GM23248 (cell line): Measurements from ENCODE around the gene ARHGEF5. TPM values are rescaled to one million over a fixed set of nuclear protein-coding genes. Genes with fewer than 3 reads are reported as not detected.

ENCODE experiments used
- DNase-seq: peaks from one replicate; pipeline ENCODE4 v3.0.0-alpha.2; 2015
- H2AFZ ChIP-seq: fragments of 200-600 bp; sonication (generic); 2 replicates; pipeline ENCODE4 v1.6.1; 2016; ENCODE audit warnings: antibody characterized with exemption
- H3F3A ChIP-seq: fragments of 200-600 bp; sonication (generic); 2 replicates; pipeline ENCODE4 v1.6.1; 2016; ENCODE audit warnings: mild to moderate bottlenecking, antibody characterized with exemption, mixed run types; ENCODE audit not compliant: insufficient read depth
- H3K27ac ChIP-seq: fragments of 200-600 bp; sonication (generic); 2 replicates; pipeline ENCODE4 v1.5.1; 2016; ENCODE audit warnings: mild to moderate bottlenecking
- H3K27me3 ChIP-seq: fragments of 200-600 bp; sonication (generic); replicated peaks from 2 replicates; pipeline ENCODE4 v1.6.1; 2016; ENCODE audit warnings: mild to moderate bottlenecking; ENCODE audit not compliant: insufficient read depth
- H3K36me3 ChIP-seq: fragments of 200-600 bp; sonication (generic); 2 replicates; pipeline ENCODE4 v1.6.1; 2016; ENCODE audit warnings: low read depth, mild to moderate bottlenecking
- H3K4me1 ChIP-seq: fragments of 200-600 bp; sonication (generic); 2 replicates; pipeline ENCODE4 v1.6.1; 2016; ENCODE audit warnings: mild to moderate bottlenecking; ENCODE audit not compliant: insufficient read depth
- H3K4me2 ChIP-seq: fragments of 200-600 bp; sonication (generic); one replicate; pipeline ENCODE4 v1.6.1; 2016; ENCODE audit warnings: mild to moderate bottlenecking; ENCODE audit not compliant: unreplicated experiment
- H3K4me3 ChIP-seq: fragments of 200-600 bp; sonication (generic); 2 replicates; pipeline ENCODE4 v1.5.1; 2016; ENCODE audit warnings: mild to moderate bottlenecking
- H3K79me2 ChIP-seq: fragments of 200-600 bp; sonication (generic); 2 replicates; pipeline ENCODE4 v1.6.1; 2016; ENCODE audit warnings: mild to moderate bottlenecking; ENCODE audit not compliant: insufficient read depth
- H3K9ac ChIP-seq: fragments of 200-600 bp; sonication (generic); 2 replicates; pipeline ENCODE4 v1.6.1; 2016; ENCODE audit warnings: mild to moderate bottlenecking
- H3K9me2 ChIP-seq: fragments of 200-600 bp; sonication (generic); 2 replicates; pipeline ENCODE4 v1.6.1; 2016; ENCODE audit warnings: mixed run types, mild to moderate bottlenecking, moderate library complexity; ENCODE audit not compliant: insufficient read depth
- H3K9me3 ChIP-seq: fragments of 200-600 bp; sonication (generic); one replicate; pipeline ENCODE4 v1.6.1; 2017; ENCODE audit warnings: low read depth
- H4K20me1 ChIP-seq: fragments of 200-600 bp; sonication (generic); 2 replicates; pipeline ENCODE4 v1.6.0; 2016; ENCODE audit not compliant: insufficient read depth
- EZH2 ChIP-seq: fragments of 200-600 bp; sonication (generic); IDR thresholded peaks from 2 replicates; pipeline ENCODE4 v1.6.1; 2018; ENCODE audit warnings: antibody characterized with exemption, mild to moderate bottlenecking; ENCODE audit not compliant: insufficient read depth, poor library complexity, severe bottlenecking
- EZH2phosphoT487 ChIP-seq: fragments of 200-600 bp; sonication (generic); IDR thresholded peaks from 2 replicates; pipeline ENCODE4 v1.6.1; 2018; ENCODE audit warnings: antibody characterized with exemption, moderate library complexity, mild to moderate bottlenecking, low read depth; ENCODE audit not compliant: insufficient read depth
- WGBS, 2 experiments: methylation state at CpG; one replicate each; pipeline ENCODE4 v1.1.6; 2015 to 2017; ENCODE audit warnings: low lambda C conversion rate in 2 of 2, low coverage in 1 of 2; ENCODE audit errors: missing lambda C conversion rate in 2 of 2; 5-methylcytosine and 5-hydroxymethylcytosine counted together
- in situ Hi-C: fragments of 300-500 bp; cut with MboI; formaldehyde crosslinking; loops from 2 replicates; pipeline ENCODE4 v1.15.0; 2020
- polyA plus RNA-seq: library from polyadenylated mRNA; unstranded; fragments of >200 nt; fragmentation: Nextera tagmentation; extraction: Ambion mirVana; gene quantifications from 2 replicates; pipeline ENCODE4 v1.2.1, GENCODE V29; 2016
- total RNA-seq: library from RNA; depleted of rRNA; stranded (reverse); fragments of >200 nt; shearing (Covaris generic); gene quantifications from 2 replicates; pipeline ENCODE4 v1.2.3, GENCODE V29; 2014

The ARHGEF5 gene
- total and polyA plus RNA-seq, 2 experiments from 2014 or later, result 2.4 to 2.9 TPM

GRCh38 chr7:144397086-144397485, 41.9 kb downstream of the ARHGEF5 start:
- Histone ChIP-seq H3K36me3 (no peaks in the 10 kb centered on the region), H3K4me3 (no peak overlapping the region), H3K9ac (no peak overlapping the region), H2AFZ (no peak overlapping the region), H3F3A (no peaks in the 10 kb centered on the region), H3K27me3 (no peaks in the 10 kb centered on the region), H3K27ac (no peak overlapping the region), H3K79me2 (no peaks in the 10 kb centered on the region), H3K9me3 (no peaks in the 10 kb centered on the region), H3K4me1 (no peaks in the 10 kb centered on the region), H3K9me2 (no peaks in the 10 kb centered on the region), H4K20me1 (no peaks in the 10 kb centered on the region; the same call in 1 of the 2 replicates), H3K4me2 (no peak overlapping the region)
- no peak for DNase-seq
- TF ChIP-seq EZH2phosphoT487 (no peak), EZH2 (no peak)
- WGBS, 2 experiments, result 50 to 54% methylated on average over 4 of the region's 4 CpGs
- in situ Hi-C loops, result no loop called here

DNA sequence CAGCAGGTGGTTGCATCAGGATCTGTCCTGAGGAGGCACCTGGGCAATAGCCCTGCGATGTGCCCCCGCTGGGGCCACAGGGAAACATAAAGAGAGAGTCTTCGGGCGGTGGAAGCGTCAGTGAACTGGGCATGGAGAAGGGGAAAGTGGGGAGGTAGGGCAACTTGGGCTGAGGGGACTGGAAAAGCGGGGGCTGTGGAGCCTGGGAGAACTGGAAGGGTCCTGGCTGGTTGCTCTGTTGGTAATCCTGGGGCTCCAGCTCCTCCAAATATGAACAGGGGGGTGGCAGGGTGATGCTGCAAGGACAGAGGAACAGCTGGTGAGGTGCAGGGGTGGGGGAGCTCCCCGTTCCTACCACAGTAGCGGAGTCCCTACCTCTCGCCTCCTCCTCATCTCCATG, 43.1 kb downstream of the ARHGEF5 start:
- Histone ChIP-seq H3K9me2 (no peaks in the 10 kb centered on the region), H3K4me1 (no peaks in the 10 kb centered on the region), H3K4me3 (no peak overlapping the region), H2AFZ (no peak overlapping the region), H3K27me3 (no peaks in the 10 kb centered on the region), H3K36me3 (no peaks in the 10 kb centered on the region), H3K9me3 (no peaks in the 10 kb centered on the region), H3K4me2 (no peak overlapping the region), H3K9ac (no peak overlapping the region), H3K79me2 (no peaks in the 10 kb centered on the region), H4K20me1 (no peaks in the 10 kb centered on the region; the same call in 1 of the 2 replicates), H3F3A (no peaks in the 10 kb centered on the region), H3K27ac (no peak overlapping the region)
- no peak for TF ChIP-seq EZH2phosphoT487
- DNase-seq, result no peak
- 45 to 51% methylated on average over 7 to 9 of the region's 9 CpGs for WGBS, 2 experiments
- in situ Hi-C loops, result no loop called here

DNA sequence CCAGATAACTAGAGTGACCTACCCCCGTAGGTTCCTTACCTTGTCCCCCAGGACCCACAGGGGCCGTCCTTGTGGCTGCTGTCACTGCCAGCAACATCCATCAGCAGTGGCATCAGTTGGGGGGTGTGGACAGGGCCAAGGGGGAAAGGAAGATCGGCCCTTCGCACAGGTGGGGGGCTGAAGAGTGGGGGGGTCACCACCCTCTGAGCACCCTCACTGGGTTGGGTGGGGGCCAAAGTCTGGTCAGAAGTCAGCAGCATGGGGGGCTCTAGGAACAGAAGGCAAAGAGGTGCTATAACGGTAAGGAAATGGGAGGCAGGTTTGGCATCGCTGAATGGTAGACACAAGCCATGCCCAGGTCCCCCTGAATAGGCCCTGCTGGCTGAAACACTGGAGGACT, 43.7 kb downstream of the ARHGEF5 start:
- Histone ChIP-seq H3K4me1 (no peaks in the 10 kb centered on the region), H3K9ac (no peak overlapping the region), H3K36me3 (no peaks in the 10 kb centered on the region), H3F3A (no peaks in the 10 kb centered on the region), H3K27ac (no peak overlapping the region), H3K9me3 (no peaks in the 10 kb centered on the region), H3K9me2 (no peaks in the 10 kb centered on the region), H3K79me2 (no peaks in the 10 kb centered on the region), H3K4me3 (no peak overlapping the region), H4K20me1 (no peaks in the 10 kb centered on the region; the same call in 1 of the 2 replicates), H3K4me2 (no peak overlapping the region), H3K27me3 (no peaks in the 10 kb centered on the region), H2AFZ (no peak overlapping the region)
- no peak for DNase-seq
- in situ Hi-C loops, result no loop called here
- 63 to 77% methylated on average over 6 of the region's 6 CpGs for WGBS, 2 experiments
- TF ChIP-seq EZH2 (no peak), EZH2phosphoT487 (no peak)

DNA sequence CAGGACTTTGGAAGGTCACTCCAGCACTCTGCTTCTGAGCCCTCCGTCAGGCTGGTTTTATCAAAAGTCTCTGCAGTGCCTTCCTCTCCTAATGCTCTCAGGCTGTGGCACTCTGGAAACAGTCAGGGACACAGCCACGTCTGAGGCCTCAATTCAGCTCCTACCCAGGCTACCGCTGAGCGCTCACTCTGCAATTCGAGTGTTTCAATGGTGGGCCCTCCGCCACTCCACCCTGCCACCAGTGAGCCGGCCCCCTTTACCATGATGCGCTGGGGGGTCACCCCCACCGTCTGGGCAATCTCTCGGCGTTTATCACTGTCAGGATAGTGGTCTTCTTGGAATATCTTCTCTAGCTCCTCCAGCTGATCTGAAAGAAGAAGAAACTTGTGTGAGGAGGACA, 44.7 kb downstream of the ARHGEF5 start:
- TF ChIP-seq EZH2phosphoT487 (no peak), EZH2 (no peak)
- in situ Hi-C loops, result no loop called here
- Histone ChIP-seq H3K27ac (no peak overlapping the region), H3K4me3 (no peak overlapping the region), H3K79me2 (no peaks in the 10 kb centered on the region), H4K20me1 (no peaks in the 10 kb centered on the region; the same call in 1 of the 2 replicates), H3K9ac (no peak overlapping the region), H3F3A (no peaks in the 10 kb centered on the region), H3K27me3 (no peaks in the 10 kb centered on the region), H3K4me2 (no peak overlapping the region), H3K9me2 (no peaks in the 10 kb centered on the region), H3K4me1 (no peaks in the 10 kb centered on the region), H3K36me3 (no peaks in the 10 kb centered on the region), H2AFZ (no peak overlapping the region), H3K9me3 (no peaks in the 10 kb centered on the region)
- no peak for DNase-seq
- 75 to 82% methylated on average over 11 of the region's 11 CpGs for WGBS, 2 experiments

- no peak overlapping the region for H3K9ac ChIP-seq
- TF ChIP-seq EZH2 (no peak), EZH2phosphoT487 (no peak)
- H3K4me3 ChIP-seq, result no peak overlapping the region
- no peaks in the 10 kb centered on the region for H3K9me2 ChIP-seq
- H3K4me1 ChIP-seq, result no peaks in the 10 kb centered on the region
- DNase-seq, result no peak
- no peaks in the 10 kb centered on the region for H3K79me2 ChIP-seq
- no peaks in the 10 kb centered on the region for H3F3A ChIP-seq
- H3K36me3 ChIP-seq, result no peaks in the 10 kb centered on the region
- H3K9me3 ChIP-seq, result no peaks in the 10 kb centered on the region
- no peak overlapping the region for H3K27ac ChIP-seq
- in situ Hi-C loops, result no loop called here
- H3K4me2 ChIP-seq, result no peak overlapping the region
- H2AFZ ChIP-seq, result no peak overlapping the region
- no peaks in the 10 kb centered on the region for H4K20me1 ChIP-seq
- H3K27me3 ChIP-seq, result no peaks in the 10 kb centered on the region
- 47 to 63% methylated on average over 5 of the region's 5 CpGs for WGBS, 2 experiments
These were observed 46.3 kb downstream of the ARHGEF5 start for GRCh38 chr7:144401490-144401889.
